Measurements from ENCODE around the gene CELA3B.
"Not testable (repeated sequence)": the region's sequence is repeated elsewhere in the genome, so short reads cannot be mapped to it uniquely, and the experiment has no call there.

CELA3B gene

GRCh38 chr1:22009566-22009965, 32.7 kb downstream of the CELA3B start:
- not testable (repeated sequence) for H3K27ac ChIP-seq; H3K4me3 ChIP-seq (ENCODE audit: low read depth in 1 of 2, low read length in 1 of 2); H3K4me1 ChIP-seq (ENCODE audit: control insufficient read depth in 1 of 2, insufficient read depth in 1 of 2, low read depth in 1 of 2, low read length in 1 of 2); H3K27me3 ChIP-seq; H3K36me3 ChIP-seq; H3K9me3 ChIP-seq

- H3K36me3 ChIP-seq; H3K4me3 ChIP-seq (ENCODE audit: low read depth in 1 of 2, low read length in 1 of 2); H3K4me1 ChIP-seq (ENCODE audit: control insufficient read depth in 1 of 2, insufficient read depth in 1 of 2, low read depth in 1 of 2, low read length in 1 of 2); H3K27me3 ChIP-seq; H3K9me3 ChIP-seq; H3K27ac ChIP-seq: not testable (repeated sequence)
Observed at GRCh38 chr1:22012752-22013151, 35.9 kb downstream of the CELA3B start.

GRCh38 chr1:22014575-22015206, 37.9 kb downstream of the CELA3B start:
- H3K9me3 ChIP-seq; H3K27ac ChIP-seq; H3K4me3 ChIP-seq (ENCODE audit: low read depth in 1 of 2, low read length in 1 of 2); H3K27me3 ChIP-seq; H3K36me3 ChIP-seq: not testable (repeated sequence)
- H3K4me1 ChIP-seq (ENCODE audit: control insufficient read depth in 1 of 2, insufficient read depth in 1 of 2, low read depth in 1 of 2, low read length in 1 of 2), result peaks cover 15% of the 10 kb centered on the region in 2 experiments

- TF ChIP-seq CTCF (IDR thresholded peaks at IDR 0.05), result peak; percentile 33
- H3K4me3 ChIP-seq (ENCODE audit: low read depth in 1 of 2, low read length in 1 of 2), result peak overlapping the region in 1 of 2 experiments; percentile 8
- H3K9me3 ChIP-seq, result no peaks in the 10 kb centered on the region
- no peaks in the 10 kb centered on the region for H3K36me3 ChIP-seq
- no peaks in the 10 kb centered on the region for H3K27me3 ChIP-seq
- peaks cover 23 to 28% of the 10 kb centered on the region in 2 experiments for H3K4me1 ChIP-seq (ENCODE audit: control insufficient read depth in 1 of 2, insufficient read depth in 1 of 2, low read depth in 1 of 2, low read length in 1 of 2)
- H3K27ac ChIP-seq, result peak overlapping the region; percentile 86
Observed at GRCh38 chr1:22018583-22019559, 42.0 kb downstream of the CELA3B start.

- Histone ChIP-seq H3K36me3 (no peaks in the 10 kb centered on the region), H3K27me3 (no peaks in the 10 kb centered on the region), H3K9me3 (no peaks in the 10 kb centered on the region), H3K27ac (no peak overlapping the region), H3K4me3 (ENCODE audit: low read depth in 1 of 2, low read length in 1 of 2) (no peak overlapping the region), H3K4me1 (ENCODE audit: control insufficient read depth in 1 of 2, insufficient read depth in 1 of 2, low read depth in 1 of 2, low read length in 1 of 2) (peaks cover 42 to 45% of the 10 kb centered on the region in 2 experiments)
- no peak for TF ChIP-seq CTCF (IDR thresholded peaks at IDR 0.05)
Observed at GRCh38 chr1:22021061-22021460, 44.2 kb downstream of the CELA3B start.

GRCh38 chr1:22024485-22025367, 47.9 kb downstream of the CELA3B start:
- no peaks in the 10 kb centered on the region for H3K36me3 ChIP-seq
- no peak for TF ChIP-seq CTCF (IDR thresholded peaks at IDR 0.05)
- peaks cover 32 to 34% of the 10 kb centered on the region in 2 experiments for H3K4me1 ChIP-seq (ENCODE audit: control insufficient read depth in 1 of 2, insufficient read depth in 1 of 2, low read depth in 1 of 2, low read length in 1 of 2)
- peak overlapping the region; percentile 91 to 92 for H3K4me3 ChIP-seq (ENCODE audit: low read depth in 1 of 2, low read length in 1 of 2)
- no peaks in the 10 kb centered on the region for H3K9me3 ChIP-seq
- peak overlapping the region; percentile 88 for H3K27ac ChIP-seq
- H3K27me3 ChIP-seq, result no peaks in the 10 kb centered on the region
